Spleen (tissue), 7 donors: Measurements from ENCODE around the gene CAMK1G.

Experiments used
- CTCF ChIP-seq, 11 experiments: fragments of 200-600 bp in 7 of 11; fragments of 450-650 bp in 4 of 11; sonication (generic) in 4 of 11; IDR thresholded peaks in 8 of 11; conservative IDR thresholded peaks in 3 of 11; 1 replicate in 7 of 11; 2 replicates in 4 of 11; pipeline versions ENCODE4 v1.4.0 to v1.8.0; 2016 to 2021; ENCODE audit warnings: antibody characterized with exemption in 11 of 11, inconsistent platforms in 4 of 11, mild to moderate bottlenecking in 1 of 11
- POLR2A ChIP-seq, 3 donors: fragments of 450-650 bp; IDR thresholded peaks; one replicate each; pipeline ENCODE4 v1.5.1; 2017; ENCODE audit warnings: antibody characterized with exemption in 3 of 3, mild to moderate bottlenecking in 1 of 3
- donor health status: DM: no; HTN: no; CAD: no; lungs with moderate emphysema.
- donor health status: DM: no; HTN: no; CAD: no.
- donor health status: DM: no; HTN: no; CAD: no.

GRCh38 chr1:209619696-209620486 is 36.4 kb downstream of the CAMK1G start:
- TF ChIP-seq CTCF (IDR thresholded peaks at IDR 0.05 in 8 of 11, conservative IDR thresholded peaks at IDR 0.05 in 3 of 11) (no peak), POLR2A (IDR thresholded peaks at IDR 0.05) (no peak)
